ENCODE measurements around the gene IMPA2. TPM values are rescaled to one million over a fixed set of nuclear protein-coding genes. Genes with fewer than 3 reads are reported as not detected.

IMPA2 gene
- total RNA-seq, 1 experiment from 2014 or later: 34.8 TPM

DNA sequence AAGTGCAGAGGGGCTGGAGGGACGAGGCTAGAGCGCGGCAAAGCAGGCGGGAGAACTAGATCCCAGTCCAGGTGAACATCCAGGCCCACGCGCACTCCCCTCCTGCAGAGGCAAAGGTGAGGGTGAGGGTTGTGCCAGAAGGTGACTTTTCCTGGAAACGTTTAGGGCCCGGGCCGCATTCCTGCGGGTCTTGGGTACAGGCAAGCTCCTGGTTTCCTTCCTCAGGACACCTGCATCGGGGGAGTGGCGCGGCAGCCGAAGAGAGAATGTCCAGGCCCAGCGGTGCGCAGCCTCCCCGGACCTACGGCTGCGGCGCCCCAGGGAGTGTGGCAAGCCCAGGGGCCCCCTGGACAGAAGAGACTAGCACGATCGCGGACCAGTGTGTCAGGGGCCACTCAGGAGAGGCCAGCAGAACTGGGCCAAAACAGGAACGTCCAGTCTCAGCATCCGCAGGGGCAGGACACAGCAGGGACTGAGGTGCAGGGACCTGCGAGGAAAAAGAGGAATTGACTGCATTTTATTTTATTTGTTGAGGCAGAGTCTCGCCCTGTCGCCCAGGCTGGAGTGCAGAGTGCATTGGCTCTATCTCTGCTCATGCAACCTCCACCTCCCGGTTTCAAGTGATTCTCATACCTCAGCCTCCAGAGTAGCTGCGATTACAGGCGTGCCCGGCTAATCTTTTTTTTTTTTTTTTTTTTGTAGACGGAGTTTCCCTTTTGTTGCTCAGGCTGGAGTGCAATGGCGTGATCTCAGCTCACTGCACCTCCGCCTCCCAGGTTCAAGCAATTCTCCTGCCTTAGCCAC, 8.7 kb upstream of the IMPA2 start:
- Mint-ChIP-seq H3K36me3 (ENCODE audit: insufficient read depth, unreplicated experiment) (no peaks in the 10 kb centered on the region), H3K9me3 (ENCODE audit: low read depth, unreplicated experiment) (no peaks in the 10 kb centered on the region), H3K27me3 (ENCODE audit: unreplicated experiment) (no peaks in the 10 kb centered on the region), H3K4me1 (ENCODE audit: low read depth, unreplicated experiment) (no peaks in the 10 kb centered on the region), H3K4me3 (ENCODE audit: low read depth, unreplicated experiment) (no peak overlapping the region), H3K27ac (ENCODE audit: unreplicated experiment) (no peak overlapping the region)
- CTCF ChIA-PET: no interaction called here
- TF ChIP-seq, protein P1, sequence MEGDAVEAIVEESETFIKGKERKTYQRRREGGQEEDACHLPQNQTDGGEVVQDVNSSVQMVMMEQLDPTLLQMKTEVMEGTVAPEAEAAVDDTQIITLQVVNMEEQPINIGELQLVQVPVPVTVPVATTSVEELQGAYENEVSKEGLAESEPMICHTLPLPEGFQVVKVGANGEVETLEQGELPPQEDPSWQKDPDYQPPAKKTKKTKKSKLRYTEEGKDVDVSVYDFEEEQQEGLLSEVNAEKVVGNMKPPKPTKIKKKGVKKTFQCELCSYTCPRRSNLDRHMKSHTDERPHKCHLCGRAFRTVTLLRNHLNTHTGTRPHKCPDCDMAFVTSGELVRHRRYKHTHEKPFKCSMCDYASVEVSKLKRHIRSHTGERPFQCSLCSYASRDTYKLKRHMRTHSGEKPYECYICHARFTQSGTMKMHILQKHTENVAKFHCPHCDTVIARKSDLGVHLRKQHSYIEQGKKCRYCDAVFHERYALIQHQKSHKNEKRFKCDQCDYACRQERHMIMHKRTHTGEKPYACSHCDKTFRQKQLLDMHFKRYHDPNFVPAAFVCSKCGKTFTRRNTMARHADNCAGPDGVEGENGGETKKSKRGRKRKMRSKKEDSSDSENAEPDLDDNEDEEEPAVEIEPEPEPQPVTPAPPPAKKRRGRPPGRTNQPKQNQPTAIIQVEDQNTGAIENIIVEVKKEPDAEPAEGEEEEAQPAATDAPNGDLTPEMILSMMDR (IDR thresholded peaks at IDR 0.05; ENCODE audit: unreplicated experiment): no peak
- DNase-seq: no peak
- intact Hi-C loops (cut with micrococcal nuclease; ENCODE audit: unreplicated experiment): no loop called here
- BruUV-seq (replicated peaks): no TSS peak

DNA sequence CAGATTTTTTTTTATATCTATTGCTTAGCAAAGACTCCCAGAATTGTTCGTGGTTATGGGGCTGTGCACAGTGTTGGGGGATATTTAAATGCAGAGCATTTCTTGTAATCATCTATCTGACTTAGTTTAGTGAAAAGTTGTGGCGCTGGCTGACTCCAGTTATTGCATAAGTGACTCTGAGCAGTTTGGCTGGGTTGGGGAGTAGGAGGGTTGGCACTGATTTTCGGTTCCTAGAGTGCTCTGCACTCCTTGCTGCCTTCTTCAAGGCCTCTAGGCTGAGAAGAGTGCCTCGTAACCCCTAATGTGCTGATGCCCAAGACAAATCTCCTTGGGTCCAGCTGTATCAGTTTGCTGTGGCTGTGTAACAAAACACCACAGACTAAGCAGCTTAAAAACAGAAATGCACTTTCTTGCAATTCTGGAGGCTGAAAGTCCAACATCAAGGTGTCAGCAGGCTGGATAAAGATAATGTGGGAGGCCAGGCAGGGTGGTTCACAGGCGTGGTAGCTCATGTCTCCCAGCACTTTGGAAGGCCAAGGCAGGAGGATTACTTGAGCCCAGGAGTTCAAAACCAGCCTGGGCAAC, 6.5 kb upstream of the IMPA2 start:
- Mint-ChIP-seq H3K4me3 (ENCODE audit: low read depth, unreplicated experiment) (no peak overlapping the region), H3K4me1 (ENCODE audit: low read depth, unreplicated experiment) (no peaks in the 10 kb centered on the region), H3K9me3 (ENCODE audit: low read depth, unreplicated experiment) (no peaks in the 10 kb centered on the region), H3K27ac (ENCODE audit: unreplicated experiment) (no peak overlapping the region), H3K36me3 (ENCODE audit: insufficient read depth, unreplicated experiment) (no peaks in the 10 kb centered on the region), H3K27me3 (ENCODE audit: unreplicated experiment) (no peaks in the 10 kb centered on the region)
- DNase-seq: no peak
- CTCF ChIA-PET: no interaction called here
- TF ChIP-seq, protein P1 (IDR thresholded peaks at IDR 0.05; ENCODE audit: unreplicated experiment): no peak
- intact Hi-C loops (cut with micrococcal nuclease; ENCODE audit: unreplicated experiment): no loop called here
- BruUV-seq (replicated peaks): no TSS peak

DNA sequence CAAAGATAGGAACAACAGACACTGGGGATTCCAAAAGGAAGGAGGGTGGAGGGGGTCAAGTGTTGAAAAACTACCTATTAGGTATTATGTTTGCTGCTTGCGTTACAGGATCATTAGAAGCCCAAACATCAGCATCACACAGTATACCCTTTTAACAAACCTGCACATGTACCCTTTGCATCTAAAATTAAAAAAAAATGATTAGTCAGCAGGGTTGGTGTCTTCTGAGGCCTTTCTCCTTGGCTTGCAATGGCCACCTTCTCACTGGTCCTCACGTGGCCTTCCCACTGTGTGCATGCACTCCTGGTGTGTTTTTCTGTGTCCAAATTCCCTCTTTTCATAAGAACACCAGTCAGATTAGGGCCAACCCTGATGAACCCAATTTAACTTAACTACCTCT, 5.6 kb upstream of the IMPA2 start:
- TF ChIP-seq, protein P1 (IDR thresholded peaks at IDR 0.05; ENCODE audit: unreplicated experiment): no peak
- no TSS peak for BruUV-seq (replicated peaks)
- intact Hi-C loops (cut with micrococcal nuclease; ENCODE audit: unreplicated experiment): no loop called here
- Mint-ChIP-seq H3K9me3 (ENCODE audit: low read depth, unreplicated experiment) (no peaks in the 10 kb centered on the region), H3K36me3 (ENCODE audit: insufficient read depth, unreplicated experiment) (peaks cover 7% of the 10 kb centered on the region), H3K4me1 (ENCODE audit: low read depth, unreplicated experiment) (no peaks in the 10 kb centered on the region), H3K27me3 (ENCODE audit: unreplicated experiment) (no peaks in the 10 kb centered on the region), H3K4me3 (ENCODE audit: low read depth, unreplicated experiment) (no peak overlapping the region), H3K27ac (ENCODE audit: unreplicated experiment) (no peak overlapping the region)
- no peak for DNase-seq
- CTCF ChIA-PET: no interaction called here

DNA sequence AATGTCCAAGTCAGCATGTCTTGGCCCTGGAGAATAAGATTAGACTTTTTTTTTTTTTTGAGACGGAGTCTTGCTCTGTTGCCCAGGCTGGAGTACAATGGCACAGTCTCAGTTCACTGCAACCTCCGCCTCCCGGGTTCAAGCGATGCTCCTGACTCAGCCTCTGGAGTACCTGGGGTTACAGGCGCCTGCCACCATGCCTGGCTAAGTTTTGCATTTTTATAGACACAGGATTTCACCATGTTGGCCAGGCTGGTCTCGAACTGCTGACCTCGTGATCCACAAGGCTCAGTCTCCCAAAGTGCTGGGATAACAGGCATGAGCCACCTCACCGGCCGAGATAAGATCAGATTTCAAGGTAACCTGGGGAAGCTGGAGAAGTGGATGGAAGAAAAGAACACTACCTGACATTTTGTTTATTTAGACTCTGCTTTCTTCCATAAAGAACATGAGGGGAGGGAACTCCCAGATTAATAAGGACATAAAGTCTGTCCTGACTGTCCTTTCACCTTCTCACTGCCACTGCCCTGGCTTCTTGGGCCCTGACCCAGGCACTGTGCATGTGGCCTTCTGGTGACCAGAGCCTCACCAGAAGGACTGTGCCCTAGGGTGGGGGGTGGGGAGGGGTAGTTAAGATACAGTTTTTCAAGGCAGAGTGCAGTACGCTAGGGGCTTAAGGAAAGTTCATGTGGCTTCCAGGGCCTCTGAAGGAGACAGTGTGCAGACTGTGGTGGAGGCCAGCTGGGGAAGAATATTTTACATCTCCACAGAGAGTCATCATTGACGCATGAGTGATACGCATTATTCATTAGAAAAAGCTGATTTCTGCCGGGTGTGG, 4.8 kb upstream of the IMPA2 start:
- DNase-seq: no peak
- no peaks in the 10 kb centered on the region for H3K4me1 Mint-ChIP-seq (ENCODE audit: low read depth, unreplicated experiment)
- TF ChIP-seq, protein P1 (IDR thresholded peaks at IDR 0.05; ENCODE audit: unreplicated experiment): no peak
- intact Hi-C loops (cut with micrococcal nuclease; ENCODE audit: unreplicated experiment): no loop called here
- no peak overlapping the region for H3K4me3 Mint-ChIP-seq (ENCODE audit: low read depth, unreplicated experiment)
- peaks cover 15% of the 10 kb centered on the region for H3K36me3 Mint-ChIP-seq (ENCODE audit: insufficient read depth, unreplicated experiment)
- no peaks in the 10 kb centered on the region for H3K27me3 Mint-ChIP-seq (ENCODE audit: unreplicated experiment)
- H3K9me3 Mint-ChIP-seq (ENCODE audit: low read depth, unreplicated experiment): no peaks in the 10 kb centered on the region
- no peak overlapping the region for H3K27ac Mint-ChIP-seq (ENCODE audit: unreplicated experiment)
- BruUV-seq (replicated peaks): no TSS peak
- CTCF ChIA-PET: no interaction called here
